B cell (primary cell): ENCODE measurements around the gene TBC1D14. TPM values are rescaled to one million over a fixed set of nuclear protein-coding genes. Genes with fewer than 3 reads are reported as not detected.
A peak's percentile ranks its signal among the peaks of the same experiment; 100 is the strongest.

ENCODE experiments used
- ATAC-seq: fragments of 200-7000 bp; cut with Tn5 transposase; one replicate; pipeline ENCODE4 v1.10.0; 2021; ENCODE audit warnings: low read depth, mild to moderate bottlenecking, moderate number of reproducible peaks, moderate library complexity
- CTCF ChIA-PET: fragments of 350-600 bp; sonication (Branson Sonifier 250); formaldehyde crosslinking; loops from one replicate; lab custom pipeline; 2021; ENCODE audit warnings: antibody characterized with exemption, inconsistent platforms; lab: Charles Lee
- POLR2A ChIA-PET: fragments of 350-600 bp; sonication (Branson Sonifier 250); formaldehyde crosslinking; loops from one replicate; lab custom pipeline; 2021; ENCODE audit warnings: antibody characterized with exemption; lab: Charles Lee
- DNase-seq: peaks from one replicate; pipeline ENCODE4 v3.0.0; 2013
- H2AFZ ChIP-seq: 2 replicates; pipeline ENCODE4 v1.6.1; 2012; ENCODE audit warnings: mild to moderate bottlenecking, low read depth, low read length; ENCODE audit not compliant: insufficient read depth, poor library complexity, severe bottlenecking
- H3K27ac ChIP-seq, 2 donors: 1 replicate in 1 of 2; 2 replicates in 1 of 2; pipeline ENCODE4 v1.5.1; 2012 to 2013; ENCODE audit warnings: low read length in 2 of 2, mild to moderate bottlenecking in 2 of 2, moderate library complexity in 1 of 2
- H3K27me3 ChIP-seq, 4 experiments: fragments of 200-600 bp in 1 of 4; sonication (generic) in 1 of 4; replicated peaks in 1 of 4; 1 replicate in 2 of 4; 2 replicates in 2 of 4; pipeline versions ENCODE4 v1.6.1 to v1.7.0; 2013 to 2016; ENCODE audit warnings: low read length in 3 of 4, mild to moderate bottlenecking in 2 of 4, mixed read lengths in 1 of 4, moderate library complexity in 1 of 4; ENCODE audit not compliant: insufficient read depth in 4 of 4, control insufficient read depth in 3 of 4; ENCODE audit errors: control extremely low read depth in 1 of 4
- H3K36me3 ChIP-seq, 2 experiments: replicated peaks in 1 of 2; 1 replicate in 1 of 2; 2 replicates in 1 of 2; pipeline versions ENCODE4 v1.6.1 to v1.7.1; 2013; ENCODE audit warnings: low read length in 1 of 2; ENCODE audit not compliant: insufficient read depth in 2 of 2, control insufficient read depth in 1 of 2; ENCODE audit errors: control extremely low read depth in 1 of 2, extremely low read depth in 1 of 2
- H3K4me1 ChIP-seq, 2 donors: fragments of 200-600 bp in 1 of 2; sonication (generic) in 1 of 2; 1 replicate in 1 of 2; 2 replicates in 1 of 2; pipeline versions ENCODE4 v1.5.1 to v1.6.1; 2013 to 2017; ENCODE audit warnings: low read length in 2 of 2; ENCODE audit not compliant: control insufficient read depth in 2 of 2, insufficient read depth in 2 of 2
- H3K4me2 ChIP-seq: replicated peaks from 2 replicates; pipeline ENCODE3; 2012; ENCODE audit warnings: mild to moderate bottlenecking, low read depth, low read length; ENCODE audit not compliant: poor library complexity, severe bottlenecking
- H3K4me3 ChIP-seq, 5 experiments: fragments of 200-600 bp in 1 of 5; sonication (generic) in 1 of 5; 1 replicate in 3 of 5; 2 replicates in 2 of 5; pipeline versions ENCODE4 v1.5.1 to v1.7.0; 2011 to 2016; ENCODE audit warnings: low read length in 4 of 5, mild to moderate bottlenecking in 4 of 5, low read depth in 2 of 5, control low read depth in 1 of 5, moderate library complexity in 1 of 5; ENCODE audit not compliant: insufficient read depth in 1 of 5; ENCODE audit errors: control extremely low read depth in 1 of 5, extremely low read depth in 1 of 5
- H3K79me2 ChIP-seq: fragments of 200-600 bp; sonication (generic); one replicate; pipeline ENCODE4 v1.6.0; 2016; ENCODE audit warnings: low read length; ENCODE audit not compliant: control insufficient read depth, insufficient read depth
- H3K9ac ChIP-seq: fragments of 200-600 bp; sonication (generic); 2 replicates; pipeline ENCODE4 v1.6.1; 2017; ENCODE audit warnings: mild to moderate bottlenecking, low read length, moderate library complexity
- H3K9me3 ChIP-seq, 3 donors: one replicate each; pipeline versions ENCODE4 v1.6.1 to v1.7.1; 2013; ENCODE audit warnings: low read length in 2 of 3; ENCODE audit not compliant: control insufficient read depth in 2 of 3, insufficient read depth in 1 of 3; ENCODE audit errors: control extremely low read depth in 1 of 3
- H4K20me1 ChIP-seq: 2 replicates; pipeline ENCODE4 v1.6.0; 2012; ENCODE audit warnings: mild to moderate bottlenecking, low read length; ENCODE audit not compliant: insufficient read depth, control insufficient read depth, poor library complexity, severe bottlenecking
- H3K27ac Mint-ChIP-seq: one replicate; pipeline ENCODE4 v1.8.0; 2021; ENCODE audit warnings: mixed read lengths
- H3K27me3 Mint-ChIP-seq: one replicate; pipeline ENCODE4 v1.8.0; 2021; ENCODE audit warnings: mixed read lengths
- H3K4me1 Mint-ChIP-seq: one replicate; pipeline ENCODE4 v1.8.0; 2021; ENCODE audit warnings: mixed read lengths
- H3K4me3 Mint-ChIP-seq: one replicate; pipeline ENCODE4 v1.8.0; 2021; ENCODE audit warnings: mixed read lengths
- H3K9me3 Mint-ChIP-seq: one replicate; pipeline ENCODE4 v1.8.0; 2022; ENCODE audit warnings: mixed read lengths; ENCODE audit not compliant: insufficient read depth
- EZH2 ChIP-seq: IDR thresholded peaks from 2 replicates; pipeline ENCODE4 v1.6.1; 2012; ENCODE audit warnings: borderline replicate concordance, low read depth, mild to moderate bottlenecking, moderate library complexity, low read length; ENCODE audit not compliant: insufficient read depth, poor library complexity, severe bottlenecking
- WGBS: methylation state at CpG from one replicate; pipeline ENCODE4 v1.1.5; 2013; ENCODE audit warnings: missing lambda C conversion rate; ENCODE audit not compliant: insufficient coverage; 5-methylcytosine and 5-hydroxymethylcytosine counted together
- intact Hi-C: fragments of 100-400 bp; cut with micrococcal nuclease; formaldehyde crosslinking; loops from one replicate; pipeline ENCODE4 v1.10.0; 2022
- polyA plus RNA-seq: library from polyadenylated mRNA; depleted of rRNA; stranded (reverse); fragments of >200 nt; gene quantifications from 2 replicates; pipeline ENCODE4 v1.2.3, GENCODE V29; 2012
- total RNA-seq, 2 donors: library from RNA; stranded (reverse); fragments of 120-200 nt in 1 of 2; gene quantifications; 1 replicate in 1 of 2; 2 replicates in 1 of 2; pipeline versions ENCODE4 v1.2.3 to v1.2.4, GENCODE V29; 2013 to 2022
- TF ChIP-seq, protein P1 (sequence below): fragments of 200-600 bp; IDR thresholded peaks from one replicate; pipeline ENCODE4 v1.8.0; 2022; ENCODE audit warnings: antibody characterized with exemption, mild to moderate bottlenecking

Gene TBC1D14
- total and polyA plus RNA-seq, 2 donors (not counting 1 experiment from before 2014, with no cell fraction given): 21.9 to 42.0 TPM

DNA sequence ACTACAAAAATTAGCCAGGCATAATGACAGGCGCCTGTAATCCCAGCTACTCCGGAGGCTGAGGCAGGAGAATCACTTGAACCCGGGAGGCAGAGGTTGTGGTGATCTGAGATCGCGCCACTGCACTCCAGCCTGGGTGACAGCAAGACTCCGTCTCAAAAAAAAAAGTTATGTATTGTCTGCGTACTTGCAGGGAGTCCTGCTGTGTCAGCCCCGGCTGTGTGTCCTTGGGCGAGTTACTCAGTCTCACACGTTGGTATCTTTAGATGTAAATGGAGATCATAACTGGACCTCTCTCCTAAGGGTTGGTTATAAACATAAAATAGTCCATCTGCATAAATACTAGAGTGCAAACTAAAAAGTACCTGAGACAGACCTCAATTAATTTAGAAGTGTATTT lies 22.7 kb upstream of the TBC1D14 start:
- no peak for TF ChIP-seq EZH2
- TF ChIP-seq, protein P1, sequence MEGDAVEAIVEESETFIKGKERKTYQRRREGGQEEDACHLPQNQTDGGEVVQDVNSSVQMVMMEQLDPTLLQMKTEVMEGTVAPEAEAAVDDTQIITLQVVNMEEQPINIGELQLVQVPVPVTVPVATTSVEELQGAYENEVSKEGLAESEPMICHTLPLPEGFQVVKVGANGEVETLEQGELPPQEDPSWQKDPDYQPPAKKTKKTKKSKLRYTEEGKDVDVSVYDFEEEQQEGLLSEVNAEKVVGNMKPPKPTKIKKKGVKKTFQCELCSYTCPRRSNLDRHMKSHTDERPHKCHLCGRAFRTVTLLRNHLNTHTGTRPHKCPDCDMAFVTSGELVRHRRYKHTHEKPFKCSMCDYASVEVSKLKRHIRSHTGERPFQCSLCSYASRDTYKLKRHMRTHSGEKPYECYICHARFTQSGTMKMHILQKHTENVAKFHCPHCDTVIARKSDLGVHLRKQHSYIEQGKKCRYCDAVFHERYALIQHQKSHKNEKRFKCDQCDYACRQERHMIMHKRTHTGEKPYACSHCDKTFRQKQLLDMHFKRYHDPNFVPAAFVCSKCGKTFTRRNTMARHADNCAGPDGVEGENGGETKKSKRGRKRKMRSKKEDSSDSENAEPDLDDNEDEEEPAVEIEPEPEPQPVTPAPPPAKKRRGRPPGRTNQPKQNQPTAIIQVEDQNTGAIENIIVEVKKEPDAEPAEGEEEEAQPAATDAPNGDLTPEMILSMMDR: no peak
- Histone ChIP-seq H3K4me3 (no peak overlapping the region), H3K36me3 (peaks cover 2 to 3% of the 10 kb centered on the region in 2 experiments), H3K9ac (no peak overlapping the region), H3K79me2 (no peaks in the 10 kb centered on the region), H3K4me1 (peaks cover 8 to 12% of the 10 kb centered on the region in 2 donors), H3K27me3 (no peaks in the 10 kb centered on the region), H3K27ac (no peak overlapping the region), H4K20me1 (no peaks in the 10 kb centered on the region), H2AFZ (no peak overlapping the region), H3K9me3 (peaks cover 0 to 26% (median 0%) of the 10 kb centered on the region in 3 donors), H3K4me2 (no peak overlapping the region)
- intact Hi-C loops: no loop called here
- POLR2A ChIA-PET: no interaction called here
- CTCF ChIA-PET: interaction anchor here (0.7 to 5.5 kb wide), 6 partner anchors 14 to 195 kb away, joined by 3 to 33 read pairs (median 4); no protein-coding TSS in a partner anchor
- no peak overlapping the region for H3K27ac Mint-ChIP-seq
- WGBS: 98% methylated on average over 7 of the region's 10 CpGs
- H3K27me3 Mint-ChIP-seq: no peaks in the 10 kb centered on the region
- no peak for ATAC-seq
- no peak for DNase-seq
- peaks cover 4% of the 10 kb centered on the region for H3K4me1 Mint-ChIP-seq
- no peaks in the 10 kb centered on the region for H3K9me3 Mint-ChIP-seq
- H3K4me3 Mint-ChIP-seq: no peak overlapping the region

DNA sequence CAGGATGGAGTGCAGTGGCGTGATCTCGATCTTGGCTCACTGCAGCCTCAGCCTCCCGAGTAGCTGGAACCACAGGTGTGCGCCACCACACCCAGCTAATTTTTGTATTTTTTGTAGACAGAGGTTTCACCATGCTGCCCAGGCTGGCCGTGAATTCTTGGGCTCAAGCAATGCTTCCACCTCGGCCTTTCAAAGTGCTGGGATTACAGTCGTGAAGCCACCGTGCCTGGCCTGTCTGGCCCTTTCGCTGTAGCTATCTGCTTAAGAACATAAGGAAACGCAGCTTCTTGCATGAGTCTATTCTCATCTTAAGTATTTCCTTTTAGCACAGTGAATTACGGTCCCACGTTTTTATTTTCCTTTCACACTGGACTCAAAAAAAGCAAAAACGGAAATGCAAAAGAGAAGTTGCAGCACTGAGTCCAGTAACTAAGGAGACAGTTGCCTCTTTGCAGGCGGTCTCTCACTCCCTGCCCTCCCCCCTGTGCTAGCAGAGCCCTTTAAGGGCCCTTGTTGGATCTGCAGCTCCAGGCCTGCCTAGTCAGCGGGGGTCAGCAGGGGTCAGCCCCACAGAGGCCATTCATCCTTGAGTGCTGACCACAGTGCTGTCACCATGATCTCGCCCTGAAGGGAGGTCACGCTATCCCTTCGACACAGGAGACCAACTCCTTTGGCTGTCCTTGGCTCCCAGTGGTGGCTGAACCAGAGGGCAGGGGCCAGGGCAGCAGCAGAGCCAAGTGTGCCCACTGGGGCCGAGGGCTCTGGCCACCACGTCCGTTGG lies 21.8 kb upstream of the TBC1D14 start:
- Mint-ChIP-seq H3K9me3 (no peaks in the 10 kb centered on the region), H3K27ac (no peak overlapping the region), H3K4me1 (peaks cover 7% of the 10 kb centered on the region), H3K4me3 (no peak overlapping the region), H3K27me3 (no peaks in the 10 kb centered on the region)
- WGBS: 48% methylated on average over 19 of the region's 21 CpGs
- no peak for TF ChIP-seq EZH2
- DNase-seq (no peak), ATAC-seq (no peak)
- Histone ChIP-seq H3K9me3 (peaks cover 0 to 26% (median 0%) of the 10 kb centered on the region in 3 donors), H3K27ac (no peak overlapping the region), H3K79me2 (no peaks in the 10 kb centered on the region), H3K36me3 (peaks cover 0 to 1% of the 10 kb centered on the region in 2 experiments), H3K9ac (no peak overlapping the region), H3K4me1 (peaks cover 14 to 20% of the 10 kb centered on the region in 2 donors), H3K27me3 (no peaks in the 10 kb centered on the region), H4K20me1 (no peaks in the 10 kb centered on the region), H2AFZ (no peak overlapping the region), H3K4me3 (no peak overlapping the region), H3K4me2 (peak overlapping the region; percentile 40)
- CTCF ChIA-PET: interaction anchor here (0.7 kb wide), 1 partner anchor 14 kb away, joined by 3 read pairs; no protein-coding TSS in a partner anchor
- POLR2A ChIA-PET: no interaction called here
- intact Hi-C loops: no loop called here
